SU-DHL-6 (cell line): ENCODE measurements around the gene ATRIP.

Source experiments
- EZH2phosphoT487 ChIP-seq: fragments of 200-600 bp; sonication (generic), shearing (Covaris generic); conservative IDR thresholded peaks from 2 replicates; pipeline ENCODE4 v1.6.1; 2018; ENCODE audit warnings: mild to moderate bottlenecking, antibody characterized with exemption, low read length, moderate library complexity, mixed read lengths
- TF ChIP-seq, protein P1 (sequence below): fragments of 200-600 bp; sonication (generic); IDR thresholded peaks from one replicate; pipeline ENCODE4 v1.5.1; 2017; ENCODE audit warnings: antibody characterized with exemption, mild to moderate bottlenecking, low read length, moderate library complexity; ENCODE audit not compliant: insufficient read depth, poor library complexity, severe bottlenecking

DNA sequence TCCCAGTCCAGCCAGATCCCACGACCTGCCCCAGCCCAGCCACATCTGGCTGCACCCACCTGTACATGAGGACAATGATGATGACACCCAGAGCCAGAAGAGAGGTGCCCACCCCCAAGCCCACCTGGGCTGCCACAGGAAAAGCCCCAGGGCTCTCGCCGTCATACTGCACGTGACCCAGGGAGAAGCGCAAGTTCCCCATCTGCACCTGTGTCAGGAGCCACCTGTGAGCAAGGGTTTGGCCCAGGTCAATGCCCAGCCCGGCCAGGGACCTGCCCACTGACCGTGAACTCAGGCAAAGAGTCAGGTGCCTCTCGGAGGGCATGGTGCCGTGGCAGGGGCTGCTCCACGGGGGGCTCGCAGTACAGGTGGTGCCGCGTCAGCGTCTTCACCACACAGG, 32.9 kb upstream of the ATRIP start:
- TF ChIP-seq, protein P1, sequence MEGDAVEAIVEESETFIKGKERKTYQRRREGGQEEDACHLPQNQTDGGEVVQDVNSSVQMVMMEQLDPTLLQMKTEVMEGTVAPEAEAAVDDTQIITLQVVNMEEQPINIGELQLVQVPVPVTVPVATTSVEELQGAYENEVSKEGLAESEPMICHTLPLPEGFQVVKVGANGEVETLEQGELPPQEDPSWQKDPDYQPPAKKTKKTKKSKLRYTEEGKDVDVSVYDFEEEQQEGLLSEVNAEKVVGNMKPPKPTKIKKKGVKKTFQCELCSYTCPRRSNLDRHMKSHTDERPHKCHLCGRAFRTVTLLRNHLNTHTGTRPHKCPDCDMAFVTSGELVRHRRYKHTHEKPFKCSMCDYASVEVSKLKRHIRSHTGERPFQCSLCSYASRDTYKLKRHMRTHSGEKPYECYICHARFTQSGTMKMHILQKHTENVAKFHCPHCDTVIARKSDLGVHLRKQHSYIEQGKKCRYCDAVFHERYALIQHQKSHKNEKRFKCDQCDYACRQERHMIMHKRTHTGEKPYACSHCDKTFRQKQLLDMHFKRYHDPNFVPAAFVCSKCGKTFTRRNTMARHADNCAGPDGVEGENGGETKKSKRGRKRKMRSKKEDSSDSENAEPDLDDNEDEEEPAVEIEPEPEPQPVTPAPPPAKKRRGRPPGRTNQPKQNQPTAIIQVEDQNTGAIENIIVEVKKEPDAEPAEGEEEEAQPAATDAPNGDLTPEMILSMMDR, result no peak
- TF ChIP-seq EZH2phosphoT487, result no peak
